Peyer's patch (tissue), 4 donors: ENCODE results near the gene A3GALT2.
"Not testable (repeated sequence)": the region's sequence is repeated elsewhere in the genome, so short reads cannot be mapped to it uniquely, and the experiment has no call there.

Experiments used
- CTCF ChIP-seq, 6 experiments: fragments of 450-650 bp in 4 of 6; fragments of 200-600 bp in 2 of 6; sonication (generic) in 1 of 6; IDR thresholded peaks; one replicate each; pipeline ENCODE4 v1.5.1; 2017 to 2019; ENCODE audit warnings: antibody characterized with exemption in 6 of 6, mild to moderate bottlenecking in 3 of 6, moderate library complexity in 1 of 6
- POLR2A ChIP-seq, 2 donors: fragments of 450-650 bp; IDR thresholded peaks; one replicate each; pipeline ENCODE4 v1.5.1; 2017; ENCODE audit warnings: antibody characterized with exemption in 2 of 2, mild to moderate bottlenecking in 2 of 2, moderate library complexity in 2 of 2

GRCh38 chr1:33290615-33291014 is 30.3 kb downstream of the A3GALT2 start:
- not testable (repeated sequence) for TF ChIP-seq POLR2A, CTCF (IDR thresholded peaks at IDR 0.05)
